ENCODE data around the gene POLR1B. TPM values are rescaled to one million over a fixed set of nuclear protein-coding genes. Genes with fewer than 3 reads are reported as not detected.

POLR1B gene
- total RNA-seq, 1 experiment from 2014 or later: 83.6 TPM

DNA sequence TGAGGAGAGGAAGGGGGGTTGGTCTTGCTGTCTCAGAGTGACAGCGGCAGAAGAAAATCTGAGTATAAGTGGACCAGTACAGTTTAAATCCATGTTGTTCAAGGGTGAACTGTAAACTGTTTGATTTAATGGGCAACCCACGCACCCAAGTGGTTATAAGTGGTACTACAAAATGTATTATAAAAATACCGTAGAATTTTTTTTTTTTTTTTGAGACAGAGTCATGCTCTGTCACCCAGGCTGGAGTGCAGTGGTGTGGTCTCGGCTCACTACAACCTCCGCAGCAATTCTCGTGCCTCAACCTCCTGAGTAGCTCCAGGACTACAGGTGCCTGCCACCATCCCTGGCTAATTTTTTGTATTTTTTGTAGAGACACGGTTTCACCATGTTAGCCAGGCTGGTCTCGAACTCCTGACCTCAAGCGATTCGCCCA lies 40.1 kb downstream of the POLR1B start:
- H4K91ac ChIP-seq (ENCODE audit: insufficient read length, low read depth, low read length): no peak overlapping the region
- Mint-ChIP-seq H3K4me3 (peak overlapping the region; percentile 19 to 30; a peak in 4 of 5 replicates), H3K27ac (no peak overlapping the region; a peak in 1 of 7 replicates), H3K27me3 (ENCODE audit: low read depth) (no peaks in the 10 kb centered on the region; the same call in 1 of the 2 replicates), H3K4me1 (peaks cover 17% of the 10 kb centered on the region in 2 experiments), H3K36me3 (ENCODE audit: insufficient read depth in 1 of 3, low read depth in 3 of 3) (peaks cover 8 to 13% (median 12%) of the 10 kb centered on the region in 3 experiments), H3K9me3 (no peaks in the 10 kb centered on the region)
- H2BK5ac ChIP-seq (ENCODE audit: insufficient read length, low read length): no peak overlapping the region
- no peak overlapping the region for H2AK5ac ChIP-seq (ENCODE audit: insufficient read length, low read length)
- H3K4ac ChIP-seq (ENCODE audit: low read depth, low read length): no peak overlapping the region
- H2BK15ac ChIP-seq (ENCODE audit: low read depth, low read length): no peak overlapping the region
- no peak overlapping the region for H3K56ac ChIP-seq (ENCODE audit: insufficient read length, low read depth, low read length)
- H3K23ac ChIP-seq (ENCODE audit: insufficient read length, low read depth, low read length): no peak overlapping the region
- no peak for DNase-seq
- no peaks in the 10 kb centered on the region for H4K20me1 ChIP-seq (ENCODE audit: control insufficient read depth, insufficient read depth, insufficient read length)
- H3K18ac ChIP-seq (ENCODE audit: insufficient read length, low read depth, low read length): no peak overlapping the region
- no peaks in the 10 kb centered on the region for H3K9me3 ChIP-seq (ENCODE audit: control insufficient read depth, low read depth, low read length)
- WGBS (ENCODE audit: extremely low coverage, insufficient read length, low lambda C conversion rate): no CpG with 5 or more reads among the region's 10 CpGs
- H3K23me2 ChIP-seq (ENCODE audit: insufficient read length, low read depth, low read length, poor library complexity, severe bottlenecking): peaks cover 13% of the 10 kb centered on the region
- no peak overlapping the region for H3K14ac ChIP-seq (ENCODE audit: insufficient read depth, low read length)
- no peaks in the 10 kb centered on the region for H3K4me1 ChIP-seq (ENCODE audit: insufficient read depth, low read length)
- no peak overlapping the region for H4K5ac ChIP-seq (ENCODE audit: insufficient read length, low read depth, low read length)
- no peaks in the 10 kb centered on the region for H3K79me2 ChIP-seq (ENCODE audit: insufficient read depth, low read length)
- no peak overlapping the region for H3T11ph ChIP-seq (ENCODE audit: low read length)
- H3K4me2 ChIP-seq (ENCODE audit: insufficient read depth, insufficient read length, low read length): no peak overlapping the region
- TF ChIP-seq, protein P1, sequence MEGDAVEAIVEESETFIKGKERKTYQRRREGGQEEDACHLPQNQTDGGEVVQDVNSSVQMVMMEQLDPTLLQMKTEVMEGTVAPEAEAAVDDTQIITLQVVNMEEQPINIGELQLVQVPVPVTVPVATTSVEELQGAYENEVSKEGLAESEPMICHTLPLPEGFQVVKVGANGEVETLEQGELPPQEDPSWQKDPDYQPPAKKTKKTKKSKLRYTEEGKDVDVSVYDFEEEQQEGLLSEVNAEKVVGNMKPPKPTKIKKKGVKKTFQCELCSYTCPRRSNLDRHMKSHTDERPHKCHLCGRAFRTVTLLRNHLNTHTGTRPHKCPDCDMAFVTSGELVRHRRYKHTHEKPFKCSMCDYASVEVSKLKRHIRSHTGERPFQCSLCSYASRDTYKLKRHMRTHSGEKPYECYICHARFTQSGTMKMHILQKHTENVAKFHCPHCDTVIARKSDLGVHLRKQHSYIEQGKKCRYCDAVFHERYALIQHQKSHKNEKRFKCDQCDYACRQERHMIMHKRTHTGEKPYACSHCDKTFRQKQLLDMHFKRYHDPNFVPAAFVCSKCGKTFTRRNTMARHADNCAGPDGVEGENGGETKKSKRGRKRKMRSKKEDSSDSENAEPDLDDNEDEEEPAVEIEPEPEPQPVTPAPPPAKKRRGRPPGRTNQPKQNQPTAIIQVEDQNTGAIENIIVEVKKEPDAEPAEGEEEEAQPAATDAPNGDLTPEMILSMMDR (conservative IDR thresholded peaks at IDR 0.05): peak; percentile 60
- no peak overlapping the region for H3K27ac ChIP-seq (ENCODE audit: insufficient read length, low read depth, low read length)
- H2AFZ ChIP-seq (ENCODE audit: low read length): no peak overlapping the region
- no peak overlapping the region for H4K8ac ChIP-seq (replicated peaks; ENCODE audit: insufficient read length, low read depth, low read length)
- no peak overlapping the region for H2BK120ac ChIP-seq (ENCODE audit: low read depth, low read length, poor library complexity, severe bottlenecking)
- H2BK12ac ChIP-seq (ENCODE audit: insufficient read length, low read depth, low read length): no peak overlapping the region
- no peaks in the 10 kb centered on the region for H3K79me1 ChIP-seq (ENCODE audit: insufficient read depth, low read depth, low read length, poor library complexity, severe bottlenecking)
- no peaks in the 10 kb centered on the region for H3K27me3 ChIP-seq (ENCODE audit: insufficient read depth, low read length)
- no peak overlapping the region for H3K9ac ChIP-seq (ENCODE audit: extremely low read depth, insufficient read length, low read length)
- H2BK20ac ChIP-seq (ENCODE audit: low read depth, low read length, poor library complexity, severe bottlenecking): no peak overlapping the region

Measured in H9 (cell line).